Epithelial cell of proximal tubule (primary cell): ENCODE measurements around the gene BICDL1. TPM values are rescaled to one million over a fixed set of nuclear protein-coding genes. Genes with fewer than 3 reads are reported as not detected.

Experiments
- DNase-seq: peaks from one replicate; pipeline ENCODE4 v3.0.0-alpha.2; 2011; ENCODE audit warnings: low read depth
- H3K4me3 ChIP-seq: 2 replicates; pipeline ENCODE4 v1.5.1; 2011; ENCODE audit warnings: low read depth, mild to moderate bottlenecking, low read length
- CTCF ChIP-seq: conservative IDR thresholded peaks from 2 replicates; pipeline ENCODE4 v1.5.1; 2012; ENCODE audit warnings: low read depth, mild to moderate bottlenecking, low read length
- total RNA-seq: library from RNA; depleted of rRNA; stranded (reverse); fragments of >200 nt; gene quantifications from 2 replicates; pipeline ENCODE4 v1.2.3, GENCODE V29; 2015

The BICDL1 gene
- total RNA-seq, 1 donor from 2014 or later: 4.6 TPM

GRCh38 chr12:120061575-120062214 is 72.7 kb downstream of the BICDL1 start:
- no peak for DNase-seq
- H3K4me3 ChIP-seq: no peak overlapping the region
- TF ChIP-seq CTCF: no peak

- no peak for TF ChIP-seq CTCF
- DNase-seq: no peak
- no peak overlapping the region for H3K4me3 ChIP-seq
Measured at GRCh38 chr12:120062976-120063579, 74.0 kb downstream of the BICDL1 start.

GRCh38 chr12:120064054-120064940 is 75.3 kb downstream of the BICDL1 start:
- no peak overlapping the region for H3K4me3 ChIP-seq
- TF ChIP-seq CTCF: no peak
- no peak for DNase-seq

GRCh38 chr12:120065472-120065871 is 76.4 kb downstream of the BICDL1 start:
- DNase-seq: no peak
- no peak for TF ChIP-seq CTCF
- no peak overlapping the region for H3K4me3 ChIP-seq

- no peak for TF ChIP-seq CTCF
- no peak overlapping the region for H3K4me3 ChIP-seq
- no peak for DNase-seq
Measured at GRCh38 chr12:120066341-120066740, 77.3 kb downstream of the BICDL1 start.

GRCh38 chr12:120067084-120067869 is 78.2 kb downstream of the BICDL1 start:
- TF ChIP-seq CTCF: no peak
- DNase-seq: no peak
- H3K4me3 ChIP-seq: no peak overlapping the region
